Islet precursor cell (in vitro differentiated cells): Measurements from ENCODE around the gene PACSIN2.

Source experiments
- DNase-seq: peaks from one replicate; pipeline ENCODE4 v3.0.0-alpha.2; 2018

Gene PACSIN2

GRCh38 chr22:42902875-42903510 is 112.0 kb downstream of the PACSIN2 start:
- peak; percentile 66 for DNase-seq

GRCh38 chr22:42901790-42902508 is 113.0 kb downstream of the PACSIN2 start:
- no peak for DNase-seq

GRCh38 chr22:42897960-42898359 is 117.0 kb downstream of the PACSIN2 start:
- DNase-seq: no peak

- no peak for DNase-seq
Observed at GRCh38 chr22:42895541-42895981, 119.4 kb downstream of the PACSIN2 start.

- DNase-seq: no peak
Observed at GRCh38 chr22:42895087-42895486, 119.9 kb downstream of the PACSIN2 start.

GRCh38 chr22:42893371-42894150 is 121.4 kb downstream of the PACSIN2 start:
- DNase-seq: no peak

- DNase-seq: no peak
Observed at GRCh38 chr22:42892571-42893316, 122.2 kb downstream of the PACSIN2 start.

GRCh38 chr22:42892156-42892555 is 122.8 kb downstream of the PACSIN2 start:
- no peak for DNase-seq

GRCh38 chr22:42891696-42892095 is 123.3 kb downstream of the PACSIN2 start:
- DNase-seq: no peak

GRCh38 chr22:42891008-42891407 is 123.9 kb downstream of the PACSIN2 start:
- DNase-seq: no peak

GRCh38 chr22:42889304-42889703 is 125.6 kb downstream of the PACSIN2 start:
- DNase-seq: no peak

- no peak for DNase-seq
Observed at GRCh38 chr22:42887523-42888507, 127.1 kb downstream of the PACSIN2 start.

GRCh38 chr22:42887120-42887519 is 127.8 kb downstream of the PACSIN2 start:
- no peak for DNase-seq

GRCh38 chr22:42885446-42885845 is 129.5 kb downstream of the PACSIN2 start:
- no peak for DNase-seq

- DNase-seq: no peak
Observed at GRCh38 chr22:42884616-42885375, 130.2 kb downstream of the PACSIN2 start.

- DNase-seq: no peak
Observed at GRCh38 chr22:42883970-42884369, 131.0 kb downstream of the PACSIN2 start.

- no peak for DNase-seq
Observed at GRCh38 chr22:42883121-42883520, 131.8 kb downstream of the PACSIN2 start.

GRCh38 chr22:42881982-42882656 is 132.8 kb downstream of the PACSIN2 start:
- no peak for DNase-seq

GRCh38 chr22:42881298-42881697 is 133.7 kb downstream of the PACSIN2 start:
- no peak for DNase-seq

GRCh38 chr22:42880815-42881214 is 134.1 kb downstream of the PACSIN2 start:
- no peak for DNase-seq
